D721Med (cell line): Measurements from ENCODE around the gene PGS1.

Experiments used
- DNase-seq: peaks from one replicate; pipeline ENCODE4 v3.0.0; 2011; ENCODE audit warnings: low spot score; ENCODE audit not compliant: insufficient read length
- FAIRE-seq: peaks from 2 replicates; lab custom pipeline; 2011; peaks lifted over from hg19 to GRCh38; lab: Jason Lieb, UNC
- TF ChIP-seq, protein P1 (sequence below): IDR thresholded peaks from 2 replicates; pipeline ENCODE4 v1.5.1; 2012; ENCODE audit warnings: mild to moderate bottlenecking, control low read depth; ENCODE audit not compliant: insufficient read depth; ENCODE audit errors: missing control alignments

The PGS1 gene

DNA sequence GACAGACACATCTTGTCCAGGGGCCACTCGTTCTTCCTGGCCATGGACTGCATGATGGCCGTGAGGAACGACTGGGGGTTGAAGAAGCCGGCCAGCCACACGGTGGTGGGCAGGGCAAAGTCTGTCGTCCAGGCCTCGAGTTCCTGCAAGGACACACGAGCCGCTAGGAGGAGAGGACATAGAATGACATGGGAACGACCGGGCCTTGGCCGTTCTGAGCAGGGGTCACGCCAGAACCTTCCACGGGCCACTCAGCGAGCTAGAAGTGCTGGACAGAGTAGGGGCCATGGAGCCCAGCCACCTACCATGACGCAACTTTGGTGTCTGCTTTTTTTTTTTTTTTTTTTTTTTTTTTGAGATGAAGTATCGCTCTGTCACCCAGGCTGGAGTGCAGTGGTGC is 47.0 kb downstream of the PGS1 start:
- no peak for FAIRE-seq
- TF ChIP-seq, protein P1, sequence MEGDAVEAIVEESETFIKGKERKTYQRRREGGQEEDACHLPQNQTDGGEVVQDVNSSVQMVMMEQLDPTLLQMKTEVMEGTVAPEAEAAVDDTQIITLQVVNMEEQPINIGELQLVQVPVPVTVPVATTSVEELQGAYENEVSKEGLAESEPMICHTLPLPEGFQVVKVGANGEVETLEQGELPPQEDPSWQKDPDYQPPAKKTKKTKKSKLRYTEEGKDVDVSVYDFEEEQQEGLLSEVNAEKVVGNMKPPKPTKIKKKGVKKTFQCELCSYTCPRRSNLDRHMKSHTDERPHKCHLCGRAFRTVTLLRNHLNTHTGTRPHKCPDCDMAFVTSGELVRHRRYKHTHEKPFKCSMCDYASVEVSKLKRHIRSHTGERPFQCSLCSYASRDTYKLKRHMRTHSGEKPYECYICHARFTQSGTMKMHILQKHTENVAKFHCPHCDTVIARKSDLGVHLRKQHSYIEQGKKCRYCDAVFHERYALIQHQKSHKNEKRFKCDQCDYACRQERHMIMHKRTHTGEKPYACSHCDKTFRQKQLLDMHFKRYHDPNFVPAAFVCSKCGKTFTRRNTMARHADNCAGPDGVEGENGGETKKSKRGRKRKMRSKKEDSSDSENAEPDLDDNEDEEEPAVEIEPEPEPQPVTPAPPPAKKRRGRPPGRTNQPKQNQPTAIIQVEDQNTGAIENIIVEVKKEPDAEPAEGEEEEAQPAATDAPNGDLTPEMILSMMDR = no peak
- no peak for DNase-seq

DNA sequence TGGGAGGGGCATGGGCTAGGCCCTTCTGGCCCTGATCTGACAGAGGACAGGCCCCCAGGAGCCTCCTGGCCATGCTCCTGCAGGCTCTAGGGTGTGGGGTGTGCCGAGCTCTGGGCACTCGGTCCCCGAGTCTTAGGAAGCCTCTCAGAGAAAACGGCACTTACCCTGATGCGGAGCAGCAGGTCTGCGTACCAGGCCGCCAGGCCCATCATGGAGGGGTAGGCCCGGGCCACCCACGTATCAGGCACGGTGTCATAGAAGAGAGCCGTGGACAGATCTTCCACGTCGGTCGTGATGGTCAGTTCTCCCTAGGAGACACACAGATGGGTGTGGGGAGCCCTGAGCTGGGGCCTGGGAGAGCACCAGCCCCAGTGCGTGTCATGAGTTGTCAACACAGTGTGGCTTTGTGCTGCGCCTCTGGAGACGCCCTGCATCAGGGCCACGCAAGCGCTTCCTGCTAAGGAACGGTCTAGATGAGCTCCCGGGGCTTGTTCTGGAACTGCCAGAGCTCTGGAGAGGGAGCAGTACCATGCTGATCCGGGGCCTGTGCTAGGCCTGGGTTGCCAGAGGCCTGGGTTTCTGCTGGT is 47.9 kb downstream of the PGS1 start:
- FAIRE-seq (no peak), DNase-seq (no peak)
- TF ChIP-seq, protein P1 = no peak

- TF ChIP-seq, protein P1 = no peak
- DNase-seq (no peak), FAIRE-seq (no peak)
Observed at GRCh38 chr17:78427140-78427539, 48.7 kb downstream of the PGS1 start.

GRCh38 chr17:78428025-78428575 is 49.7 kb downstream of the PGS1 start:
- FAIRE-seq (no peak), DNase-seq (no peak)
- TF ChIP-seq, protein P1 = no peak

- DNase-seq = no peak
- TF ChIP-seq, protein P1 = no peak
- FAIRE-seq = no peak
Observed at GRCh38 chr17:78428836-78429617, 50.6 kb downstream of the PGS1 start.

DNA sequence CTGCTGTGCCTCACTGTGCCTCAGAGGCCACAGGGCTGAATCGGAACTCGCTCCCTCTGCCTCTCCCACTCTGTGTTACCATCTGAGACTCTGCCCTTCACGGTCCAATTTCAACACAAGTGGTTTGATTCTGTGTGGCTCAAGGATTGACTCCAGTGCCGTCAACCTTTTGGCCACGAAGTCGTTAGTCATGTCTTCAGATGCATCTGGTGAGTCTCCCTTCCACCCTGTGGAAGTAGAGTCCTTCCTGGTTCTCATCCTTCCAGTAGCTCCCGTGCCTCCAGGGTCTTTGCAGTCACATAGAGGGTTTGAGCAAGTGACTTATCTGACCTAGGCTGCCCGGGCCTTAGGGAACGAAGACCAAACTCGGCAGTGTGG is 51.2 kb downstream of the PGS1 start:
- TF ChIP-seq, protein P1 = no peak
- DNase-seq = no peak
- no peak for FAIRE-seq
